ENCODE results near the gene RPL29.
"Not testable (repeated sequence)": the region's sequence is repeated elsewhere in the genome, so short reads cannot be mapped to it uniquely, and the experiment has no call there.

RPL29 gene

DNA sequence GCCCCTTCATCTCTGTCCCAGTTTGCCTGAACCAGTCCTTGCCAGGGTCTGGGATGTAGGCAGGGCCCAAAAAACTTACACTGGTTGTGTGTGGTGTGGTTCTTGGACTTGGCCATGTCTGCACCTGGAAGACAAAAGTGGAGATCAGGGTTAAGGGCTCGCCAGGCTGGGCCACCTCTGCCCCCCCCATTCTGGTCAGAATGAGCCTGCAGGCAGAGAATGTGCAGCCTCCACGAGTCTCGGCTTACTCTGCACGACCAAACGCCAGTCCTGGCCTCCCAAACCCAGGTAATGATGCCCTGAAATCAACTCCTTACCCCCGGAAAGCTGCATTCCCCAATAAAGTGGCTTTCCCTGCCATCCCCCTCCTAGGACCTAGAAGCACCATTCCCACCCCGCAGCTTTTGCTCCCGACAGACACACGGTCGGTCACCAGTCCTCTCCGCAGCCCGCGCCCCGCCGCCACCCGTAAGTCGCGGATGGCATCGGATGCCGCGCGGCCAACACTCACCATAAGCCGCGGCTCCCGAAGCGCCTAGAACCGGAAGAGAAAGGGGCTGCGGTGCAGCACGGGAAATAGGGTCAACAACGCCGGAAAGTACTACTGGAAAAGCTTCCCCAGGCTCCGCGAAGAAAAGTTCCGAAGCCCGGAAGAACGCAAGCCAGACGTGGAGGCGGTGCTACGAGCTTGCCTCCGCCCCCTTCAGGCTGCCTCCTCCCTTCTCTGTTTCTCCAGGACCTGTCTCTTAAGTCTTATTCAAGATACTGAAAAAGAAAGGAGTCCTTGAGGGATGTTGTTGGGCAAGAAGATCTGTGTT is at the start of gene RPL29:
TSS of gene RPL29 (minus strand) at position 550 of the 818 bp plus-strand sequence. CDS start at position 116, 434 bp downstream.
- peak; percentile 89 for DNase-seq

- no peak for DNase-seq
Measured at GRCh38 chr3:52044869-52045619, 49.3 kb upstream of the RPL29 start.

DNA sequence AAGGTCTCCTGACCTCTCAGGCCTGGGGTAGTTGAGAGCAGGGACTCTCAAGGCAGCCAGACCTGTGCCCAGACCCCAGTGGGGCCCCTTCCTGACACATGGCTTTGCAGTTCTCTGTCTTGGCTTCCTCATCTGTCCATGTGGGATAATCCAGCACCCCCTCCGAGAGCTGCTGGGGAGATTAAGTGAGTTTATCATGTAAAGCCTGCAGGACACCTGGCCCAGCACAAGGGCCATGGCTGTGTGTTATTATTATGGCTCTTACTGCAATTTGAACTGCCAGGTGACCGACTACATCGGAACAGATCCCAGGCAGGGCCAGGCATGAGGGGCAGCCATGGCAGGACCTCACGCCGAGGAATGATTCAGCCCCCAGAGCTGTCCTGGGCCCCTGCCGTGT is 48.1 kb upstream of the RPL29 start:
- no peak for DNase-seq

DNA sequence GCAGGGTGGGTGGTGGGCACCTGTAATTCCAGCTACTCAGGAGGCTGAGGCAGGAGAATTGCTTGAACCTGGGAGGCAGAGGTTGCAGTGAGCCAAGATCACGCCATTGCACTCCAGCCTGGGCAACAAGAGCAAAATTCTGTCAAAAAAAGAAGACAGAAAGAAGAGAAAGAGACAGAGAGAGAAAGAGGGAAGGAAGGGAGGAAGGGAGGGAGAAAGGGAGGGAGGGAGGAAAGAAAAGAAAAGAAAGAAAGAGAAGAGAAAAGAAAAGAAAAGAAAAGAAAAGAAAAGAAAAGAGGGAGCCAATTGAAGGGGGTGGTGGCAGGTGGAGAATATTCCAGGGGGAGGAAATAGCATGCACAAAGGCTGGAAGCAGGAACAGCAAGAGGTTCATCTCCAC is 47.3 kb upstream of the RPL29 start:
- not testable (repeated sequence) for DNase-seq

- DNase-seq = no peak
Measured at GRCh38 chr3:52041118-52041731, 45.5 kb upstream of the RPL29 start.

DNA sequence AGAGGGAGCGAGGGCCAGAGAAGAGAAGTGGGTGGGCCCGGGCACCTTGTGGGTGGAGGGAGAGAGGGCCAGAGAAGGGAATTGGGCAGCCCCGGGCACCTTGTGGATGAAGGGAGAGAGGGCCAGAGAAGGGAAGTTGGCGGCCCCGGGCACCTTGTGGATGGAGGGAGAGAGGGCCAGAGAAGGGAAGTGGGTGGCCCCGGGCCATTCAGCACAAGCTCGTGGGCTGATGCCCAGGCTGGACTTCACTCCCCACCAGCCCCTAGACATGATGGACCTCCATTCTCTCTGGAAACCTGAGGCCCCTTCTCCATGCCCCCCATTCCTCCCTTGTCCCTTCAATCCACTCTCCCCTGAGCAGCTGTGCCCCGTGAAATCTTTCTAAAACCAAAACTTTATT is 44.9 kb upstream of the RPL29 start:
- no peak for DNase-seq

- no peak for DNase-seq
Measured at GRCh38 chr3:52039846-52040245, 44.2 kb upstream of the RPL29 start.

GRCh38 chr3:52039426-52039825 is 43.7 kb upstream of the RPL29 start:
- DNase-seq = no peak

DNA sequence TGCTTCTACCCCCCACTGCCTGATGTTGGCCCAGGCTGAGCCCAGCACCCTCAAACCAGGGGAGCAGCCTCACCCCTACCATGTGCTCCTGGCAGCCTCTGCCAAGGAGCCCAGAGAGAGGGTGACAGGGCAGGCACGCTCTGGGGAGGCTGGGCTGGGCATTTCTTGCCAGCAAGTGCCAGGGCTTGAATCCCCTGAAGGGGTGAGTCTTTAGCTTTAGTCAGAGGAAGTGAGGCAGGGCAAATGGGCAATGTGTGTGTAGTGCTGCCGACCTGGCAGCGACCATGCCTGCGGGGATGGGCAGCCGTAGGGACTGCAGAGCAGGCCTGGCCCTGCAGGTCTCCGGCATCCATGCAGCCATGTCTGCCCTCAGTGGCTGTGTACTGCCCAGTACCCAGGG is 42.5 kb upstream of the RPL29 start:
- no peak for DNase-seq

- no peak for DNase-seq
Measured at GRCh38 chr3:52037291-52037690, 41.6 kb upstream of the RPL29 start.

- no peak for DNase-seq
Measured at GRCh38 chr3:52036829-52037228, 41.1 kb upstream of the RPL29 start.

DNA sequence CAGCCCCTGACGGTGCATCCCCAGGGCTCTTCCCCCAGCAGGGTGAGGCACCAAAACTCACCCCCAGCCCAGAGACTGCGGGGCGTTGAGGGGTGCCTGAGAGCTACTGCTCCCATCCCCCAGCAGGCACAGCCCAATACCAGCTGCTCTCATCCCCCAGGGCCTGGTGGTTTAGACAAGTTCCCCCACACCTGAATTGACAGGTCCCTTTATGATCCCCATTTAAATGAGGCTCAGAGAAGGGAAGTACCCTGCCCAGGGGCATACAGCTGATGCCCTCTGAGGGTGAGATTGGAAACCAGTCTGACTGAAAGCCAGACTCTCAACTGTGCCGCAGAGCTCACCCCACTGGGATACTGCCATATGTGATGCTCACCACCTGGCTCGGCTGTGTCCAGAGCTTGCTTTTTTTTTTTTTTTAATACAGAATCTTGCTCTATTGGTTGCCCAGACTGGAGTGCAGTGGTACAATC is 40.6 kb upstream of the RPL29 start:
- no peak for DNase-seq

DNA sequence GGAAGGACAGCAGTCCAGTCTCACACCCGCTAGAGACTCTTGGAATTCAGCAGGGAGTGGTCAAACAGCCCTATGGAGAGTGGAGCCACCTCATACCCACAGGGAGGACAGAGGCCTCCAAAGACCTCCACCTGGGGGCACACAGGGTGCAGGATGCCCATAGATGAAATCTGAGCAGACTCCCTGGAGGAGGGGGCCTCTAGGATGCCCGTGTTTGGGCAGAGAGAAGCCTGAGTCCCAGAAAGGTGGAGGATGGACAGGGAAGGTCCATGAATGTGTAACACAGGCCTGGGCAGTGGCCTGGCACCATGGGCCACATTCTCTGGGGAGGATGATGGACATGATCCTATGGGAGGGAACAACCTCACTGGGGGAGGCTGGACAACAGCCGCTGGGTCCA is 39.0 kb upstream of the RPL29 start:
- DNase-seq = no peak

GRCh38 chr3:52034212-52034611 is 38.5 kb upstream of the RPL29 start:
- DNase-seq = no peak

GRCh38 chr3:52033748-52034147 is 38.1 kb upstream of the RPL29 start:
- not testable (repeated sequence) for DNase-seq

DNA sequence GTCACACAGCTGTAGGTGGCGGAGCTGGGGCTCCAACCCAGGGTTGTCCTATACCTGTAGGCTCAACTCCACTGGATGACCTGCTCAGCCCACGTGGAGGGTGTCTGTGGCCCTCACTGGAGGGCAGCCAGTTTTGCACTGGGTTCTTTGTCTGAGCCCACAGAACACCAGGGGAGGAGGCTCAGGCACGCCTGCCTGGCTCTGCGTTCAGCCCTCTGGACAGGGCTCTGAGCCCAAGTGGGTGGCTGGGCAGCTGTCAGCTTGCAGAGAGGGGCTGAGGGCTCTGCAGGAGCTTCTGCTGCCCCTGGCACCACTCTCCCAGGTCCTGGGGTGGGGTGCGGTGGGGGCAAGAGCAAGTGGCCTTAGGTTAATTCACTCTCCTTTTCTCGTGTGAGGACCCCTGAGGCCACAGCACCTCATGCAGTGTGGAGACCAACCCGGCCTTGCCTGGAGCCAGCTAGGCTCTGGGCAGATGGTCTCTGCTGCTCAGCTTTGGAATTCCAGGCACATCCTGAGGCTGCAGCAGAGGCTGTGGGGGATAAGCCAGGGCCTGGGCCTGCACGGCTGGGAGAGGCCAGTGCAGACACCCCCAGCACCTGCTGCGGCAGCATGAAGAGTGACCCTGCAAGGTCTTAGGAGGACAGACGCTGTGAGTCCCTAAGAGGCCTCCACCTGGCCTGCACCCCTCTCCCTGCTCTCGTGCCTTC is 37.2 kb upstream of the RPL29 start:
- no peak for DNase-seq

GRCh38 chr3:52031896-52032295 is 36.2 kb upstream of the RPL29 start:
- no peak for DNase-seq

GRCh38 chr3:52030714-52031310 is 35.1 kb upstream of the RPL29 start:
- DNase-seq = no peak

DNA sequence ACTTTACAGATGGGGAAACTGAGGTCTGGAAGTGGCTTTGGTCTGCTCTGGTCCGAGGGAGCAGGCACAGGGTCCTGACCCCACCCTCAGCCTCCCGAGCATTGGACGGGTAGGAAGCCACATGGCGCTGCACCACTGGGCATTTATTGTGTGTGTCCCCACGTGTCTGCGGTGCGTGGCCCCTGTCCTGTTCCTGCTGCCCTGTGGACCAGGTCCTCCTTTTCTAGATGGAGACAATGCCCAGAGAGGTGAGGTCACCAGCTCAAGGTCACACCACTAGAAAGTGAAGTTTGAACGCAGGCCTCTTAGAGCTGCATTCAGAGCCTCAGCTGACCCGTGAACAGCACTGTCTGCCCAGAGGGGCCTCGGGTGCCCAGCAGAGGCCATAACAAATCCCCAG is 33.8 kb upstream of the RPL29 start:
- no peak for DNase-seq

DNA sequence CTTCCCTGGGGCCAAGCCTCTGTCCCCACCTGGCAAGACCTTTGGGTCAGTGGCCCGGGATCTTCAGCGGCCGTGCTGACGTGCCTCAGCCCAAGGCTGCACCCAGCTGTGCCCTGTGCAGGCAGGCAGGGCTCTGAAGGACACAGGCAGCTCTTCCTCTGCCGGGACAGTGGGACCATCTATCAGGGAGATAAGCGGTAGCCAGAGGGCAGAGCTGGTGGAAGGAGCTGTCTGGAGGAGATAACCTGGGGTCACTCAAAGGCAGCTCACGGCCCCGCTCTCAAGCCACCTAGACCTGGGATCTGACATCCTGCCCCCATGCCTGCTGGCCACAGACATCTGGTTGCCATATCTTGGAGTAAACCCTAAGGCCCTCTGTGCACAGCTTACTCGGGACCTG is 33.4 kb upstream of the RPL29 start:
- no peak for DNase-seq

DNA sequence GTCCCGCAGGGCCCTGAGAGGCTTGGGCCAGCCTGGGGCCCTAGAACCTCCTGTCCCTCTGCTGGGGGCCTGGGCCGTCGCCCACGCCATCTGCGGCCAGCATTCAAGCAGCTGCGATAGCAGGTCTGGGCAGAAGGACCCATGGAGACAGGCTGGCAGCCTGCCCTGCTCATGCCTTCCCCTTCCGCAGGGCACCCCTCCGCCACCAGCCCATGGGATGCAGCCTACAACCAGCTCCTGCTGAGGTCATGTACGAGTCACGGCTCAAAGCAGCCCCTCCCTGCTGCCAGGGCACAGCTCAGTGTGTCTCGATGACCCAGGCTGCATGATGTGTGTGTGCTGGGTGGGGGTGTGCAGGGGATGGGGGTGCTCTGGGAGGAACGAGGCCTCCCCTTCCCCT is 32.9 kb upstream of the RPL29 start:
- no peak for DNase-seq

DNA sequence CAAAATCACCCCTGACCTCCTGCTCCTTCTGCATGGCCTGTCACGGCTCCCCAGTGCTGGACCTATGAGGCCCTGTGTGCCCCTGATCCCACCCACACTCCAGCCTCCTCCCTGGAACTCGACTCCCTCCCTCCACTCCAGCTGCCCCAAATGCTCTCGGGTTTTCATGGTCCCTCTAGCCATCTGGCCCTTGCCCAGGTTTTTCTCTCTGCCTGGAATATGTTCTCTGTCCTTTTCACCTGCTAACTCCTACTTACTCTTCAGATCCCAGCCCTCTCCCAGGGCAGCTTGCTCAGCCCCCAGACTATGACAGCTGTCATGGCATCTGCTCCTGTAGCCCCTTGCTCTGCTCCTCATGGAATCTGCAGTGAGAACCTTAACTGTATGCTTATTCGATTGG is 30.3 kb upstream of the RPL29 start:
- no peak for DNase-seq

DNA sequence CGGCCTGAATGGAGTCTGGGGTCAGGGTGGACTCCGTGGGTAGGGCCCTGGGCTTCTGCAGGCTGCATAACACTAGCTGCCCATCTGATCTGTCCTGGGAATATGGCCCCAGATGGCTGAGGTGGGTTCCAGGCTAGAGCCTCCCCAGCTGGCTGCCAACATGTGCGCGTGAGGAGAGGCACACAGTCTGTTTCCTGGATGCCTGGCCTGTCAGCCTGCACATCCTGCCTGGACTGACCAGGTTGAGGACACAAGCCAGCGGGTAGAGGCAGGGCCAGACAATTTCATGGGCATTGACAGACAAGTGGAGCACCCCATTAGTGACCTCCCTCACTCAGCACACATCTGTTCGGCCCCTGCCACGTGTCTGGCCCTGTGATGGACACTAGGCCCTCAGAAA is 29.8 kb upstream of the RPL29 start:
- no peak for DNase-seq
